SK-N-SH treated with all-trans-retinoic acid at 6 μM for 48 hours (cell line): ENCODE results near the gene GALNT17.

ENCODE experiments used
- ATAC-seq: fragments of 200-7000 bp; cut with Tn5 transposase; 3 replicates; pipeline ENCODE4 v1.9.1; 2020; ENCODE audit warnings: mild to moderate bottlenecking, moderate library complexity
- ARNTL ChIP-seq: fragments of 450-650 bp; formaldehyde crosslinking; IDR thresholded peaks from 2 replicates; pipeline ENCODE4 v1.5.0; 2020; ENCODE audit warnings: low read depth, mild to moderate bottlenecking, moderate library complexity, borderline replicate concordance
- BACH2 ChIP-seq: fragments of 250-450 bp; sonication (Bioruptor Pico); IDR thresholded peaks from 2 replicates; pipeline ENCODE4 v1.9.0; 2021; ENCODE audit warnings: mild to moderate bottlenecking, borderline replicate concordance
- CSDC2 ChIP-seq: fragments of 250-450 bp; sonication (Bioruptor Pico); IDR thresholded peaks from 2 replicates; pipeline ENCODE4 v1.5.0; 2020; ENCODE audit warnings: mild to moderate bottlenecking, moderate library complexity
- CSRNP3 ChIP-seq: fragments of 250-450 bp; sonication (Bioruptor Pico); IDR thresholded peaks from 2 replicates; pipeline ENCODE4 v1.5.1; 2021; ENCODE audit warnings: mild to moderate bottlenecking, moderate library complexity
- ESRRG ChIP-seq: fragments of 250-450 bp; sonication (Bioruptor Pico); IDR thresholded peaks from 2 replicates; pipeline ENCODE4 v1.6.1; 2021; ENCODE audit warnings: mild to moderate bottlenecking
- GLIS3 ChIP-seq: fragments of 250-450 bp; sonication (Bioruptor Pico); IDR thresholded peaks from 2 replicates; pipeline ENCODE4 v1.5.0; 2020; ENCODE audit warnings: mild to moderate bottlenecking, moderate library complexity
- ISL1 ChIP-seq: fragments of 250-450 bp; sonication (Bioruptor Pico); IDR thresholded peaks from 2 replicates; pipeline ENCODE4 v2.1.2; 2022; ENCODE audit warnings: mild to moderate bottlenecking, moderate library complexity
- OSR1 ChIP-seq: fragments of 250-450 bp; sonication (Bioruptor Pico); IDR thresholded peaks from 2 replicates; pipeline ENCODE4 v1.8.0; 2022; ENCODE audit warnings: moderate library complexity, mild to moderate bottlenecking, inconsistent platforms
- PATZ1 ChIP-seq: fragments of 250-450 bp; sonication (Bioruptor Pico); IDR thresholded peaks from 2 replicates; pipeline ENCODE4 v1.8.0; 2020; ENCODE audit warnings: mild to moderate bottlenecking, moderate library complexity, borderline replicate concordance
- PPARA ChIP-seq: fragments of 250-450 bp; sonication (Bioruptor Pico); IDR thresholded peaks from 2 replicates; pipeline ENCODE4 v1.5.0; 2020; ENCODE audit warnings: mild to moderate bottlenecking, borderline replicate concordance
- SNAI2 ChIP-seq: fragments of 250-450 bp; sonication (Bioruptor Pico); IDR thresholded peaks from 2 replicates; pipeline ENCODE4 v1.5.0; 2020; ENCODE audit warnings: mild to moderate bottlenecking, moderate library complexity
- TCF4 ChIP-seq: fragments of 250-450 bp; sonication (Bioruptor Pico); IDR thresholded peaks from 2 replicates; pipeline ENCODE4 v1.8.0; 2021; ENCODE audit warnings: mild to moderate bottlenecking, moderate library complexity, borderline replicate concordance
- TOX ChIP-seq: fragments of 250-450 bp; sonication (Bioruptor Pico); IDR thresholded peaks from 2 replicates; pipeline ENCODE4 v1.8.0; 2021; ENCODE audit warnings: mild to moderate bottlenecking, moderate library complexity, borderline replicate concordance
- TSHZ2 ChIP-seq: fragments of 250-450 bp; sonication (Bioruptor Pico); IDR thresholded peaks from 2 replicates; pipeline ENCODE4 v1.5.0; 2020; ENCODE audit warnings: mild to moderate bottlenecking, moderate library complexity
- ZC3H10 ChIP-seq: fragments of 250-450 bp; sonication (Bioruptor Pico); IDR thresholded peaks from 2 replicates; pipeline ENCODE4 v1.5.1; 2021; ENCODE audit warnings: mild to moderate bottlenecking, moderate library complexity
- ZFP3 ChIP-seq: fragments of 250-450 bp; sonication (Bioruptor Pico); IDR thresholded peaks from 2 replicates; pipeline ENCODE4 v1.5.0; 2020; ENCODE audit warnings: mild to moderate bottlenecking, moderate library complexity
- ZNF565 ChIP-seq: fragments of 450-650 bp; formaldehyde crosslinking; conservative IDR thresholded peaks from 2 replicates; pipeline ENCODE4 v1.5.0; 2020; ENCODE audit warnings: low read depth, mild to moderate bottlenecking, moderate library complexity
- ZNF70 ChIP-seq: fragments of 450-650 bp; formaldehyde crosslinking; IDR thresholded peaks from 2 replicates; pipeline ENCODE4 v1.5.0; 2020; ENCODE audit warnings: mild to moderate bottlenecking, moderate library complexity
- ZNF8 ChIP-seq: fragments of 450-650 bp; formaldehyde crosslinking; IDR thresholded peaks from 2 replicates; pipeline ENCODE4 v1.5.0; 2020; ENCODE audit warnings: mild to moderate bottlenecking, moderate library complexity
- TF ChIP-seq, protein P1 (sequence below): fragments of 250-450 bp; sonication (Bioruptor Pico); IDR thresholded peaks from 2 replicates; pipeline ENCODE4 v1.5.1; 2020; ENCODE audit warnings: low read depth, mild to moderate bottlenecking, moderate library complexity
- TF ChIP-seq, protein P2 (sequence below): fragments of 250-450 bp; sonication (Bioruptor Pico); IDR thresholded peaks from 2 replicates; pipeline ENCODE4 v1.8.0; 2021; ENCODE audit warnings: low read depth, mild to moderate bottlenecking, moderate library complexity, borderline replicate concordance

Gene GALNT17

DNA sequence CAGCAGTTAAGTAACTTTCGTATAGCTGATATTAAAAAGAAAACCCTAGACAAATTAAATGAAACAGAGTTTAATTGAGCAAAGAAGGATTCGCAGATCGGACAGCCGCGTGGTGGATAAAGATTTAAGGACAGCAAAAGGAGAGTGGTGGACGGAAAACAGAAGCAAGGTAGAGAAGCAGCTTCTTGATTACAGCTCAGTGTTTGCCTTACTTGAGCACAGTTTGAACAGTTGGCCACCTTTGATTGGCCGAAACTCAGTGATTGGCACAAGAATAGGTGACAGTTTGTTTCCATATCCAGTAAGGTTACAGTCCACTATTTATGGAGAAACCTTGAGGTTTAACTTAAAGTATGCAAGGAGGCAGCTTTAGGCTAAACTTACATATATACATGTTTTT, 231.7 kb downstream of the GALNT17 start:
- TF ChIP-seq BACH2 (CRISPR knock-in tag), result no peak
- no peak for TF ChIP-seq ZFP3
- no peak for TF ChIP-seq PPARA (CRISPR knock-in tag)
- TF ChIP-seq OSR1, result no peak
- no peak for TF ChIP-seq TSHZ2 (CRISPR knock-in tag)
- TF ChIP-seq SNAI2 (CRISPR knock-in tag), result no peak
- TF ChIP-seq ZC3H10 (CRISPR knock-in tag), result no peak
- TF ChIP-seq CSDC2, result no peak
- no peak for TF ChIP-seq TOX (CRISPR knock-in tag)
- no peak for TF ChIP-seq ARNTL (CRISPR knock-in tag)
- TF ChIP-seq CSRNP3 (CRISPR knock-in tag), result no peak
- no peak for TF ChIP-seq ISL1
- TF ChIP-seq GLIS3, result no peak
- TF ChIP-seq ZNF565 (CRISPR knock-in tag), result no peak
- no peak for TF ChIP-seq ESRRG
- no peak for TF ChIP-seq ZNF70 (CRISPR knock-in tag)
- TF ChIP-seq, protein P1, sequence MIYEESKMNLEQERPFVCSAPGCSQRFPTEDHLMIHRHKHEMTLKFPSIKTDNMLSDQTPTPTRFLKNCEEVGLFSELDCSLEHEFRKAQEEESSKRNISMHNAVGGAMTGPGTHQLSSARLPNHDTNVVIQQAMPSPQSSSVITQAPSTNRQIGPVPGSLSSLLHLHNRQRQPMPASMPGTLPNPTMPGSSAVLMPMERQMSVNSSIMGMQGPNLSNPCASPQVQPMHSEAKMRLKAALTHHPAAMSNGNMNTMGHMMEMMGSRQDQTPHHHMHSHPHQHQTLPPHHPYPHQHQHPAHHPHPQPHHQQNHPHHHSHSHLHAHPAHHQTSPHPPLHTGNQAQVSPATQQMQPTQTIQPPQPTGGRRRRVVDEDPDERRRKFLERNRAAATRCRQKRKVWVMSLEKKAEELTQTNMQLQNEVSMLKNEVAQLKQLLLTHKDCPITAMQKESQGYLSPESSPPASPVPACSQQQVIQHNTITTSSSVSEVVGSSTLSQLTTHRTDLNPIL (CRISPR knock-in tag), result no peak
- no peak for ATAC-seq

DNA sequence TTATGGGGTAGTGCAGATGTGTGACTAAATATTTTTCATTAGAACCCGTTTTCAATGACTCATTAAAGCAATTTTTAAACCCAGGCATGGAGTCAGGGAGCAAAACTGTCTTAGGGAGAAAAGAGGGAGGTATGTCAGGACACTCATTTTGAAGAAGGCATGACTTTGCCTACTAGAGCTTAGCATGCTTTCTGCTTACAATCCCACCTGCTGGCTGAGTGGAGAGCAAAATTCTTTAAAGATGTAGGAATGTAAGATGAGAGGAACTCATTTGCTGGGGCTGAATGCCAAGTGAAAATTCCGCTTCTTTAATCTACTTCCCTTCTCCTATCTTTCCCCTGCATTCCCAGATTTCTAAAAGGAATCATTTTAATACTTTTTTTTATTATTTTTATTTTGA, 232.6 kb downstream of the GALNT17 start:
- TF ChIP-seq TCF4 (CRISPR knock-in tag) (no peak), CSDC2 (no peak), PPARA (CRISPR knock-in tag) (no peak), ISL1 (no peak)
- no peak for ATAC-seq

- no peak for ATAC-seq
- TF ChIP-seq, protein P2, sequence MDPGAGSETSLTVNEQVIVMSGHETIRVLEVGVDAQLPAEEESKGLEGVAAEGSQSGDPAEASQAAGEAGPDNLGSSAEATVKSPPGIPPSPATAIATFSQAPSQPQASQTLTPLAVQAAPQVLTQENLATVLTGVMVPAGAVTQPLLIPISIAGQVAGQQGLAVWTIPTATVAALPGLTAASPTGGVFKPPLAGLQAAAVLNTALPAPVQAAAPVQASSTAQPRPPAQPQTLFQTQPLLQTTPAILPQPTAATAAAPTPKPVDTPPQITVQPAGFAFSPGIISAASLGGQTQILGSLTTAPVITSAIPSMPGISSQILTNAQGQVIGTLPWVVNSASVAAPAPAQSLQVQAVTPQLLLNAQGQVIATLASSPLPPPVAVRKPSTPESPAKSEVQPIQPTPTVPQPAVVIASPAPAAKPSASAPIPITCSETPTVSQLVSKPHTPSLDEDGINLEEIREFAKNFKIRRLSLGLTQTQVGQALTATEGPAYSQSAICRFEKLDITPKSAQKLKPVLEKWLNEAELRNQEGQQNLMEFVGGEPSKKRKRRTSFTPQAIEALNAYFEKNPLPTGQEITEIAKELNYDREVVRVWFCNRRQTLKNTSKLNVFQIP (CRISPR knock-in tag), result no peak
- TF ChIP-seq ZNF8 (CRISPR knock-in tag) (no peak), ARNTL (CRISPR knock-in tag) (no peak), GLIS3 (no peak), ZNF70 (CRISPR knock-in tag) (no peak)
Measured at GRCh38 chr7:71372991-71373390, 241.0 kb downstream of the GALNT17 start.

DNA sequence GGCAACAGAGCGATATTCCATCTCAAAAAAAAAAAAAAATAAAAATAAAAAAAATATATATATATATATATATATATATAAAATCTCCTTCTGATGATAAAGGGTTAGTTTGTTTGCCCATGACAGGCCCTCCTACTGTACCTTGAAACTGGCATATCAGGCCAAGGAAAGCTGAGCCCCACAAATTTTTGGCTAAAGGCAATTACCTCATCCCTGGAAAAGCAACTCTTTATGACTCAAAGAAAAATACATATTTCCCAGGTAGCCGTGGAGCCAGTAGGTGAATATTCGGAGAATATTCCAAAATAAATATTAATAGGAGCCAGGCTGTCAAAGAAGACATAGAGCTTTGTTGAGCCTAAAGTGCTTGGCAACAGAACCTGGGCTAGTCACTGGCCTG, 245.1 kb downstream of the GALNT17 start:
- ATAC-seq, result no peak
- TF ChIP-seq PATZ1 (CRISPR knock-in tag), result no peak
